ENCODE measurements around the gene S100A14.

The S100A14 gene

DNA sequence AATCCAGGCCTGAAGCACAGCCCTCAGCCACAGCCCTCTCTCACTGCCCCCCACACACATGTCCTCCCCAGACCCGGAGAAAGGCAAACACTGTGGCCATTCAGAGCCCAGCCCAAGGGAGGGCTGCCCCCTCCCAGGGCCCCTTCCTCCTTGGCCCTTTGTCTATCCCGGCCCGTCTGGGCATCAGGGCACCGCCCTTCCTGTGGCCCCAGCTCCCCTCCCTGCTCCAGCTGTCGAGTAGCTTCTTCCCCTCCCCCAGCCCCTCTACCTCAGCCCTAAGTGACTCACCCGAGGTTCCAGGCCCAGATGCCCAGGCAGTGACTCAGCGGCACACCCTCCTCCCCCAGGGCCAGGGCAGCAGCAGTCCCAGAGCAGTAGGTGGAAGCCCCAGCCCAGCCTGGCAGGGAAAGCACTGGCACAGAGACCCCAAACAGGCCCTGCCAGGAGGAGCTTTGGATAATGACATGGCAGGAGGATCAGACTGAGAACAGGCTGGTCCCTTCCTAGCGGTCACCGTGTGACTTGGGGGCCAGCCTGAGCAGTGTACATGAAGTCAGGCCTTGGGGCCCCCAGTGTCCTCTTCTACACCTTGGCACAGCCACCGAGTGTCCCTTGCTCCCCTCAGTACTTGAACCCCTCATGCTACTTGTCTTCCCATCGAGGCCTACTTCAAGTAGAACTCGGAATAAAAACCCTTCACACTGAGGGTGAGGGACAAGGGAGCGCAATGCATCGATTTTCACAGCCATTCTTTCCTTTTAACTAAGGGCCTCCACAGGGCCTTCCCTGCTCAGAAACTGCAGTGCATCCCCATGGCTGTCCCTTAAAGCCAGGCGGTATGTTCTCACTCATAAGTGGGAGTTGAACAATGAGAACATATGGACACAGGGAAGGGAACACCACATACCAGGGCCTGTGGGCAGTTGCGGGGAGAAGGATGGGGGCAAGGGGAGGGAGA is 49.4 kb downstream of the S100A14 start:
- DNase-seq (ENCODE audit: low read depth in 2 of 3, low spot score in 2 of 3): peak; percentile 65 to 71 (median 71)

DNA sequence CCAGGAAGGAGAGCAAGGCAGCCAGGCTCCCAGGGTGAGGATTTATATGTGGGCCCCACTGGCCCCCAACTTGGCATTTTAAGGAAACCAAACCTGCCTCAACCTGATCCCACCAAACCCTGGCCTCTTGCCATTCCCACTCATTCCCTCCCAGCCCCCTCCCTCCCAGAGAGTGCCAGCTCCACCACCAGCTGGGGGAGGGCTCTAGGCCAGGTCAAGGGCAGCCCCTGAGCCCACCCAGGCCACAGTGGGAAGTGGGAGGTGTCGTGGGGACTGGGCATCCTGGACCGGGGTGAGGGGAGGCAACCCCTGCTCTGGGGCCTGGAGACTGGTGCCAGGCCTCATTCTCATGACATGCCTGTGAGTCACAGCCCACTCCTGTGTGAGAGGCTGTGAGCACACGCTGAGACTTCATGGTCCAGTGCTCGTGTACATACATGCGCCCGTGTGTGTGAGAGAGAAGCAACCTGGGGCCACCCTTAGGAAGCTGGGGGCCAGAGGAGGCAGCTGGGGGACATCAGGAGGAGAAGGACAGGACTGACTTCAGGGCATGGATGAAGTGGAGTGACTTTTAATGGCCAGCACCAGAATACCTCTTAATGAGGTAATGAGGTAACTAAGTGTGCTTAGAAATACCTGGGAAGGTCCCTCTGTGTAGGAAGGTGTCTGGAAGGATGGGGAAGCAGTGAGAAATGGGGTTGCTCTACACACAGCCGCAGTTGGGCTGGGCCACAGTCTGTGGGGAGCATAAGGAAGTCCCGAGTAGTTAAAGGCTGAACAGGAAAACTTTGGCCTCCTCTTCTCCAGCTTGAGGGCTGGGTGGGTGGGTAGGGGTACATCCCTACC is 50.4 kb downstream of the S100A14 start, which contains the start of gene S100A2:
Gene S100A2 (minus strand): TSS at position 316 of the 846 bp plus-strand sequence. CDS start 1,967 bp downstream, outside the sequence.
- peak in 1 of 3 experiments; percentile 14 for DNase-seq (ENCODE audit: low read depth in 2 of 3, low spot score in 2 of 3)

All from activated CD8-positive, alpha-beta memory T cell treated with anti-CD3 and anti-CD28 coated beads for 48 hours (primary cell).